NCI-H2029 treated with DMSO at 0.1 percent for 48 hours (cell line): ENCODE results near the gene IL17REL.

Experiments used
- DNase-seq: peaks from one replicate; lab custom pipeline; 2025; lab: John Stamatoyannopoulos, UW

IL17REL gene

GRCh38 chr22:50046019-50046415, 33.5 kb upstream of the IL17REL start:
- no peak for DNase-seq

- no peak for DNase-seq
Measured at GRCh38 chr22:50045211-50046018, 32.9 kb upstream of the IL17REL start.

GRCh38 chr22:50044485-50045118, 32.0 kb upstream of the IL17REL start:
- no peak for DNase-seq

- DNase-seq: no peak
Measured at GRCh38 chr22:50041361-50042065, 28.9 kb upstream of the IL17REL start.

GRCh38 chr22:50040717-50041116, 28.2 kb upstream of the IL17REL start:
- DNase-seq: no peak

- no peak for DNase-seq
Measured at GRCh38 chr22:50039669-50040443, 27.3 kb upstream of the IL17REL start.

GRCh38 chr22:50035976-50036724, 23.6 kb upstream of the IL17REL start:
- DNase-seq: no peak

- DNase-seq: no peak
Measured at GRCh38 chr22:50035131-50035881, 22.7 kb upstream of the IL17REL start.

- DNase-seq: no peak
Measured at GRCh38 chr22:50034126-50035081, 21.8 kb upstream of the IL17REL start.

- DNase-seq: no peak
Measured at GRCh38 chr22:50032941-50033601, 20.5 kb upstream of the IL17REL start.

GRCh38 chr22:50032109-50032871, 19.7 kb upstream of the IL17REL start:
- no peak for DNase-seq

- DNase-seq: no peak
Measured at GRCh38 chr22:50031189-50032091, 18.9 kb upstream of the IL17REL start.

- no peak for DNase-seq
Measured at GRCh38 chr22:50030297-50031188, 18.0 kb upstream of the IL17REL start.

GRCh38 chr22:50027639-50028537, 15.3 kb upstream of the IL17REL start:
- no peak for DNase-seq

- no peak for DNase-seq
Measured at GRCh38 chr22:50025993-50026392, 13.4 kb upstream of the IL17REL start.
